Stimulated activated CD4-positive, alpha-beta T cell treated with anti-CD3 and anti-CD28 coated beads, Interleukin-12 subunit alpha, Interleukin-12 subunit beta, amount 100 ng/mL, for 24 hours (primary cell): Measurements from ENCODE around the gene TEKT4.
A peak's percentile ranks its signal among the peaks of the same experiment; 100 is the strongest.
"Not testable (repeated sequence)": the region's sequence is repeated elsewhere in the genome, so short reads cannot be mapped to it uniquely, and the experiment has no call there.

Experiments
- DNase-seq, 2 experiments: peaks; one replicate each; pipeline ENCODE4 v3.0.0-alpha.2; 2020; ENCODE audit warnings: low read depth in 2 of 2

The TEKT4 gene, protein sequence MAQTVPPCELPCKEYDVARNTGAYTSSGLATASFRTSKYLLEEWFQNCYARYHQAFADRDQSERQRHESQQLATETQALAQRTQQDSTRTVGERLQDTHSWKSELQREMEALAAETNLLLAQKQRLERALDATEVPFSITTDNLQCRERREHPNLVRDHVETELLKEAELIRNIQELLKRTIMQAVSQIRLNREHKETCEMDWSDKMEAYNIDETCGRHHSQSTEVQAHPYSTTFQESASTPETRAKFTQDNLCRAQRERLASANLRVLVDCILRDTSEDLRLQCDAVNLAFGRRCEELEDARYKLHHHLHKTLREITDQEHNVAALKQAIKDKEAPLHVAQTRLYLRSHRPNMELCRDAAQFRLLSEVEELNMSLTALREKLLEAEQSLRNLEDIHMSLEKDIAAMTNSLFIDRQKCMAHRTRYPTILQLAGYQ

DNA sequence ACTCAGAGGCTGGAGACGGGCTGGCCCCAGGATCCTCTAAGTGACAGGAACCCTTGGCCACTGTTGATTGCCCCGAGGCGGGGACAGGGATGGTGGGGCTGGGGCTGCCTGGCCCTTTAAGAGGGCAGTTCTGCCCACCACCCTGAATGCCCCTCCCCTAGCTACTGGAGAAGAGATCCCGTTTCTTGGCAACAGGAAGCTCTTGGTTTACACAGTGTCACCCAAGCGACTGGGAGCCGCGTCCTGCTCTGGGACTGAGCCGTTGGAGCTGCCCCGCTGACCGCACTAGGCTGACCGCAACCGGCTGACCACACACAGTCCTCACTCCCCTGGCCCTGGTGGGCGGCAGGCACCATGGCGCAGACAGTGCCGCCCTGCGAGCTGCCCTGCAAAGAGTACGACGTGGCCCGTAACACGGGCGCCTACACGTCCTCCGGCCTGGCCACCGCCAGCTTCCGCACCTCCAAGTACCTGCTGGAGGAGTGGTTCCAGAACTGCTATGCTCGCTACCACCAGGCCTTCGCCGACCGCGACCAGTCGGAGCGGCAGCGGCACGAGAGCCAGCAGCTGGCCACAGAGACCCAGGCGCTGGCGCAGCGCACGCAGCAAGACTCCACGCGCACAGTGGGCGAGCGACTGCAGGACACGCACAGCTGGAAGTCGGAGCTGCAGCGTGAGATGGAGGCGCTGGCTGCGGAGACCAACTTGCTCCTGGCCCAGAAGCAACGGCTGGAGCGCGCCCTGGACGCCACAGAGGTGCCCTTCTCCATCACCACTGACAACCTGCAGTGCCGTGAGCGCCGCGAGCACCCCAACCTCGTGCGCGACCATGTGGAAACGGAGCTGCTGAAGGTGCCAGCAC, at the start of gene TEKT4:
Gene TEKT4, plus strand, starts transcription at position 205 of the 862 bp plus-strand sequence. Its CDS starts 150 bp downstream, at position 355.
- DNase-seq = no peak

DNA sequence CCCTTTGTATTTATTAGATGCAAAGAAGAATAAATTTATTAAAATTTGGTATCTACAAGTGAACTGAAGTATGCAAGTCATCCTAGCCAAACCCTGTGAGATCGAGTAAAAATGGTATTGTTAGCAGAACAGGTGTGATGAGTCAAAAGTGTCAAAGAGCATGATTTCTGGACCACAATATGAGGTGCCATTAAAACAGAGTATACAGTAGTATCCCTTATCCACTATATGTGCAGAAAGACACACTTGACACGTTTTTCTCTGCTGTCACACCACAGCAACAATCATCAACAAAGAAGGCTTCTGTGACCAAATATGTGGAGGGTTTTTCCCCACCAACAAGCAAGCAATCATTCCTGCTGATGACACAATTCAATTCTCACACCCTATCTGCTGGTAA, 32.0 kb upstream of the TEKT4 start:
- not testable (repeated sequence) for DNase-seq

DNA sequence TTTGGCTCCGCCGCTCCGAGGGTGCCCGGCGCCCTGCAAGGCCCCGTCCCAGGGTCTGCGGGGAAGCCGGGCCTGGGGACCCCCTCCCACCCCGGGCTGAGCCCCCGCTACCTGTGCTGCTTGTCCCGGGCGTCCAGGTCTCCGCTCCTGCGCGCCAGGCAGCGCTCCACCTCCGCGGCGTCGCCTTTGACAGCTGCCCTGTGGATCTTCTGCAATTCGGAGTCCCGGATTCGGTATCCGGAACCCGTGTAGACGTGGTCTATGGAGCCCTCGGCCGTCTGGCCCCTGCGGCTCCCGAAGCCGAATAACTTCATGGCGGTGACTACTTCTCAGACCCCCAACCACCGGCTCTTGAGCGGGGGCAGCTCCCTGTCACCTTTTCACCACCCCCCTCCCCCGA, 14.4 kb upstream of the TEKT4 start:
- not testable (repeated sequence) for DNase-seq

DNA sequence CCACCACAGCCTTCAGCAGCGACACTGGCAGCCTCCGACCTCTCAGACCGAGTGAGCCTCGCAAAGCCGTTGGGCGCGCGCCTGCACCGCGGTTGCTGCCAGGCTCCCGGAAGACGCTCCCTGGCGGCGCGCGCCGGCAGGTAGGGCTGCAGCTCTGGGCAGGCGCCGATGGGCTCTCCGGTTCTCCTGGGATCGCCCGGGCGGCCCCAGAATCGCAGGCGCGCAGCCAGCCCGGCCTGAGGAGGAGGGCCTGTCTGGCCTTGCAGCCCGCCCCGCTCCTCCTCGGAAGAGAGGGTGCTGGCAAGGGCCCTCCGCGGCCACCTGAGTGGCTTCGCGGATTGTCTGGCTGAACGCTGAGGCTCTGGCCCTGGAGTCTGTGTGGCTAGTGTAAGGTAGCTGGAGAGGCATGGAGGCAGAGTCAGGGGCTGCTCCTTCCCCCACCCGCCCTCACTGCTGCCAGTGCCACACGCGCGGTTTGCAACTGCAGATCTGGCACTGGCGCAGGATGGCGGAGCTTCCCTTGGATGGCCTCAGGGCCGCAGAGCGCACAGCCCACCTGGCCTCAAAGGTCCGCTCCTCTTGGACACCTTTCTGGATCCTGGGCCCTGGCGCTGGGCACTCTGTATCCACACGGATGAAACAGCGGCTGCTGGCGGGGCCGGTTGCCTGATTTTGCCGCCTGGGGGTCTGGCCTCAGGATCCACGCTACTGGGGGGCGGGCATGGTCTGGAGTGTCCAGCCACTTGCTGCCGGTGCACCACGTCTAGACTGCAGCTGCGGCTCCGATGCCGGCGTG, 13.7 kb upstream of the TEKT4 start:
- not testable (repeated sequence) for DNase-seq

DNA sequence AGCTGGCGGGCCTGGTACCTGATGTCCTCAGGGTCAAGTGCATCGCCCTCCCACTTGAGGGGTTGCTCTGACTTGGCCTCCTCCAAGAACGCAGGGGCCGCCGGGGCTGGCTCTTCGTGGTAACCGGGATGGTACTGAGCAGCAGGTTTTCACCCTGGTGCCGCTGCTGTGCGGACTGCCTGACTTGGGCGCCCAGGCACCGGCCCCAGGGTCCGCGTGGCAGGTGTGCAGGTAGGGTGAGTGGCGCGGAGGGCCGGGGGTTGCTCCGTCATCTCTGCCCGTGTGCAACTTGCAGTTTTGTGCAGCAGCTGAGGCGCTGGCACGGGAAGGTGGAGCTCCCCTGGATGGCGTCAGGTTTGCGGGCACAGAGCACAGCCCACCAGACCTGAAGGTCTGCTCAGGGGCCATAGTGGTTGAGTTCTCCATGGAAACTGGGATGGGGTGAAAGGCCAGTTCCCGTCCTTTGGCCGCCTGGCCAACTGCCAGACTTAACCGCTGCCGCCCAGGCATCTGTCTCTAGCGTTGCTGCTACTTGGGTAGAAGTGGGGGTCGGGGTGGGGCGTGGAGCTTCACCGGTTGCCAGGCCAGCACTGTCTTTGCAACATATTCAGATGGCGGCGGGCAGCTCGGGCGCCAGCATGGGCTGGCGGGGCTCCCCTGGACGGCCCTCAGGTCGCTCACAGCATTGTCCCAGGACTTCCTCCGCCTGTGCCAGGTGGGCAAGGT, 12.9 kb upstream of the TEKT4 start:
- not testable (repeated sequence) for DNase-seq

DNA sequence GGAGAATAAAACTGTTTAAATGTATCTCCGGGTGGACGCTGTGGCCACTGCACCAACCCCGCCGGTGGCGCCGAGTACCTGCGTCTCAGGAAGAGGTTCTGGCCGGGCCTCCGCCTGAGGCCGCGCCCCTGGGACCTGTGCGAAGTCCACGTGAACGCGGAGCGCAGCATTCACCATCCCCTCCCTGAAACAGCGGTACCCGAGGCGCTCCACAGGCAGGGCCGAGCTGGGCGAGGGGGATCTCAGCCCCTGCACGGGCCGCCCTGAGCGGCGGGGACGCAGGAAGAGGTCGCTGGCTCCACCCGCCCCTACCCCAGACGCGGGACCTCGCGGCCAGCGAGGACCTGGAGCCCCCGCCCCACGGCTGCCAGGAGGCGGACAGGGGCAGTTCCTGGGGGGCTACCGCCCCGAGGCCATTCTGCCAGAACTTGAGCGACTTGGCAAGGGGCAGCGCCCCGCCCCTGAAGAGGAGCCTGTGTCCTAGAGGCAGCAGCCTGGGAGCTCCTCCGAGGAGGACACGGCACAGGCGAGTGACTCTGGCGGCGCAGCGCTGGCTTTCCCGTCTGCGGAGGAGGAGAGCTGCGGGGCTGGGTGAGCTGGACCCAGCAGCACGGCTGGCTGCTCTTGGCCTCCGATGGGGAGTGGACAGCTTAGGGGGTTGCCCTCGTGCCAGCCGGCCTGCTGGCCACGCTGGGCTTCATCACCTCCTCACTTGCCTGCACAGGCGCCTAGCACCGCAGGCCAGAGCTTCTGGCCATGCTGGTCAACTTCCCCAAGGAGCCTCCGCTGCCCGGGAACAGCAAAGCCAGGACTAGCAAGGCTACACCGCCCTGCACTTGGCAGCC, 9.7 kb upstream of the TEKT4 start:
- DNase-seq = no peak

DNA sequence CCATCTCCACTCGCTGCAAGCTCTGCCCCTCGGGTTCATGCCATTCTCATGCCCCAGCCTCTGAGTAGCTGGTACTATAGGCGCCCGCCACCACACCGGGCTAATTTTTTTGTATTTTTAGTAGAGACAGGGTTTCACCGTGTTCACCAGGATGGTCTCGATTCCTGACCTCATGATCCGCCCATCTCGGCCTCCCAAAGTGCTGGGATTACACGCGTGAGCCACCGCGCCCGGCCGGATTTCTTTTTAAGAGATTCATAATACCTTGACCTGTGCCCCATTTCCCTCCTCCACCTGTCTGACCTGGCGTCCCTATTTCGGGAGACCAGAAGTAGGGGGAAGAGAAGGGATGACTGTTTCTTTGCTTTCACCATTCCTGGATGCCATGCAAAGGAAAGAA, 8.3 kb upstream of the TEKT4 start:
- not testable (repeated sequence) for DNase-seq

DNA sequence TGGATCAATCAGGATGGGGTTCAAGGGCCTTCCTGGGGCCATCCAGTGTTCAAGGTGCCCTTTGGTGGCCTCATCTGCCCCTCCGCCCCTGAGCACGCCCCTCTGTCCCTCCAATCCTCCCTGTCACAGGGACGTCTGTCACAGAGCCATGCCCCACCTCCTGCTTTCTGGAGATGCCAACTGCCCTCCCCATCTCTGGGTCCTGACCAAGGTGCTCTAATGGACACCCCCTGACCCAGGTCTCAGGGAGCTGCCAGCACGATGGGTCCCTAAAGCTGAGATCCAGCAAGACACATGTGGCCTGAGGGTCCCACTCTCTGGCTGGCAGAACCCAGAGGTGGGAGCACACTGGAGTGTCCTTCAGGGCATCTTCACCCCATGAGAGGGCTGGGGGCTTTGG, 2.1 kb upstream of the TEKT4 start:
- DNase-seq = no peak

DNA sequence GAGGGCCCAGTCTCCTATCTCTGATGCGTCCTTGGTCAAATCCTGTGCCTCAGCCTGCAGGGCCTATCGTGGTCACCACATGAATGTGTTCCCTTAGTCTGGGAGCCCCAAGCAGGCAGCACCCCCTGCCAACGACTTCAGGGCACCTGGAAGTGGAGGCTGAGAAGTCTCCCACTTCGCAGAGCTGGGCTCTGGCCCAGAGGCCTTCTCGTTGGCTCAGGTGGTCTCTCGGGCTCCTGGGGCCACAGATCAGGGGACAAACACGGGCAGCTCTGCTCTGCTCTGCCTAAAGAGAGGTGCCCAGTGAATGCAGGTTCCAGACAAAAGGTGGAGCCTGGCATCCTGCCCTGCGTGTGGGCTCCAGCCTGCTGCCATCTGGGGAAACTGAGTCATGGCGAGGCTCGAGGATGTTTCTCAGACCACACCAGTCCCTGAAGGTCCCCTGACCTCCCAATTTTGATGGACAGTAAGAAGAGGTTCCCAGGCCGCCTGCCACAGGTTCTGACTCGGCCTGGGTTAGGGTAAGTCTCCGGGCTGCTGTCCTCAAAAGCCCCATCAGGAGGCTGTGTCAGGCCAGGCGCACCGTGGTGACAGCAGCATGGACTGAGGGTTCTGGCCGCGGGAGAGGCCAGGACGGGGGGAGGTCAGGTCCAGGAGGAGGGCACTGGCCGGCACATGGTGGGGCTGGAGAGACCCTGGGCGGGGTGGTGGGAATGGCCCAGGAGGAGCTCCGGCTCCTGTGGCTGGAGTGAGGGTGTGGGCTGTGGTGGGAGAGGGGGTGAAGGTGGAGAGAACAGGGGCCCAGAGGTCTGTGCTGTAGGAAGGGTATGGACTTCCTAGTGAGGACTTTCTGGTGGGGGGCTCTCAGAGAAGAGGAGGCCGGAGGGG, 1.4 kb upstream of the TEKT4 start:
- DNase-seq = no peak

DNA sequence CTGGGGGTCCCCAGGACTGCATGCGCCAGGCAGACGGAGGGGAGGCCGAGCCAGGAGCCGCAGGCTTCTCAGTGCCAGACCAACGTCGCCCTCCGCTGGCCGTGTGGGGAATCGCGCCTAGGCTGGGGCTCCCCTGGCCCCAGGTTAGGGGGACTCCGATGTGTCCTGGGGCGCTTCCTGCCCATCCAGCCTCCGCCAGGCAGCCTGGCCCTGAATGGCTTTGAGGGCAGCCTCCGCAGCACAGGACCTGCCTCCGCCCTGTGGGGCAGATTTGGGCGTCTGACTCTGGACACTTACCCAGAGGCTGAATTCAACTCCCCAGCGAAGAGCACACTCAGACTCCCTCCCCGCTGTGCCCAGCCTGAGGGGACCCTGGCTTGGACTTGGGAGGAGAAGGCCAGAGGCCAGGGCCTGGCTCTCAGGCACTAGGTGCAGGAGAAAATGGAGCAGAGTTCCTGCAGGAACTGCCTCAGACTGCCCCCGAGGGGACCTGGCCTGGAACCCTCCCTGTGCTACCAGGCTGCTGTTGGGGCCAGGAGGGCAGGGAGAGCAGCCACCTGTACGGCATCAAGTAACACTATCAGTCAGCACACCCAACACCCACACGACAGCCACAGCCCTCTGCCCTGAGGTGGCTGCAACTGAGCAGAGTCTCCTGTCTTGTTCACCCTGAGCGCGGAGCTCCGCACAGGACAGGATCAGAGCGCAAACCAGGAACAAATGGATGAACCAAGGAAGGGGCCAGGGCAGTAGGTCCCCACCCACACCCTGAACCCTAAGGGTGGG, 597 bp upstream of the TEKT4 start:
- peak in 1 of 2 experiments; percentile 22 for DNase-seq

DNA sequence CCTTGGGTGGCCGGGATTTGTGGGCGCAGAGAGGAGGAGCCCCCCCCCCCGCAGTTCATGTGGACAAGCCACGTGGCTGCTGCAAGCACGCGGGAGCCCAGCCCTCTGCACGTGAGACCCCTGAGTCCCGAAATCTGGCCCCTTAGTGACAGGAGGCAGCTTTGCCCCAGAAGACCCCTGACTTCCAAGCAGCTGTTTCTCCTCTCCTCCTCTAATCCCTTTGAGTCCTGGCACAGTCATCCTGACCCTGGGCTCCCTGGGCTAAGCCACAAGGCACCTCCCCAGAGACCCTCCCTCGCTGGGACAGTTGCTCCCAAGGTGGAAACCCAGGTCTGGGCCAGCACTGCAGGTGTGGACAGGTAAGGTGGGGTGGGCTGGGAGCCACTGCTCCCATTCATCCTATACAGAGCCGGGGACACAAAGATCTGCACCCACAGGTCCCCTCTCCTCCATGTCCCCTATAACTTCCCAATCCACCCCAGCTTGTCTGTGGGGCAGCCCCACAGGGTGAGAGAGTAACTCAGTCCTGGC, 923 bp downstream of the TEKT4 start:
- no peak for DNase-seq

DNA sequence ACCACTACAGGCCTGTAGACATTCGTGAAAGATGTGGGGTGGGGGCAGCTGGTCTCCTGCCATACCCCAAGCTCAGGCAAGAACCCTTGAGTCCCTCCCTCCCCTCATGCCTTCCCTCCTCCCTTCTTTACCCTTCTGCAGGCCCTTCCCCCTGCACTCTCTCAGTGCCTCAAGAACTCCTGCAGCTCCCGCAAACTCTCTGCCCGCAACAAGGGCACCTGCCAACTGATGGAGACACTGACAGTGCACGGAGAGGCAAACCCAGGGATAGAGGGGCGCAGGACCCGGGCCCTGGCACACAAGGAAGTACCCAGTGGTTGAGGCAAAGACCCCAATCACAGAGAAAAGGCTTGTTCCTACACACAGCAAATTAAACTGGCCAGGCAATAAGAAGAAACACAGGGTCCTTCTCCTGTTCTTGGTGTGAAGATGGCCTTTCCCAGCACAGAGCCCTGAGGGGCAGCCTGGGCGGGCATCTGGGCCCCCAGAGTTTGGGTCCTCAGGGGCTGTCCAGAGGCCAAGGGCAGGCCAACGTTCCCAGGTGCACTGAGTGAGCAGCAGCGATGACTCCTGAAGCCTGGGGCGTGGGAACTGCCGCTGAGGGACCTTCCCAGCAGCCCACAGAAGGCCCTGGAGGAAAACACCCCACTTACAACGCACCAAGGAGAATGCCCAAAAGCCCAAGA, 1.6 kb downstream of the TEKT4 start:
- no peak for DNase-seq

DNA sequence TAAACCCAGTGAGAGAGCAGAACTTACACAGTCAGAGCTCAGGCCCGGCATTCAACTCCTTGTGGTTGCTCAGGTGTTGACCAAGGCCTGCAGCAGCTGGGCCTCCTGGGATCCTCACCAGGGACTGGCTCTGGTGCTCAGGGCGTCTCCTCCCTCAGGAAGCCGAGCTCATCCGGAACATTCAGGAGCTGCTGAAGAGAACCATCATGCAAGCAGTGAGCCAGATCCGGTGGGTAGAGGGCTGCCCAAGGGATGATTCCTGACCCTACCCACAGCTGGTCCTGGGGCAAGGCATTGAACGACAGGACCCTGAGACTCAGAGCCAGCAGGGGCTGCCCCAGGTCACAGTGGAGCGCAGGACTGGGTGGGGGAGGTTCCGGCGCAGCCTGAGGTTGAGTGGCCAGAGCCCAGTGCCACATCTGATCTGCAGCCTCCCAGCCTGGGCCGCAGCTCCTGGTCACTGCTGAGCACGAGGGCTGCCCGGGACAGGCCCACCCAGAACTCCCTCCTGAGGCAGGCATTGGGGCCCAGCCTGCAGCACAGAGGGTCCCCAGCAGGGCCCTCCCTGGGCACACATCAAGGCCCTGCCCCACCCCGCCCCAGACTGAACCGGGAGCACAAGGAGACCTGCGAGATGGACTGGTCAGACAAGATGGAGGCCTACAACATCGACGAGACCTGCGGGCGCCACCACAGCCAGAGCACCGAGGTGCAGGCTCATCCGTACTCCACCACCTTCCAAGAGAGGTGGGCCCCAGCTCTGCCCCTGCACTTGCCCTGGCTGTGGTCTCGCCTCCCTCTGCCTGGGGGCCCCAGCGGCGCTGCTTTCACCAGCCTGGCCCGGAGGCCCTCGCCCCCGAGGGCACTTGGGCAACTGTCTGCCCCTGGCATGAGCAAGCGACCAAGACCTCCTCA, 2.4 kb downstream of the TEKT4 start:
- no peak for DNase-seq

DNA sequence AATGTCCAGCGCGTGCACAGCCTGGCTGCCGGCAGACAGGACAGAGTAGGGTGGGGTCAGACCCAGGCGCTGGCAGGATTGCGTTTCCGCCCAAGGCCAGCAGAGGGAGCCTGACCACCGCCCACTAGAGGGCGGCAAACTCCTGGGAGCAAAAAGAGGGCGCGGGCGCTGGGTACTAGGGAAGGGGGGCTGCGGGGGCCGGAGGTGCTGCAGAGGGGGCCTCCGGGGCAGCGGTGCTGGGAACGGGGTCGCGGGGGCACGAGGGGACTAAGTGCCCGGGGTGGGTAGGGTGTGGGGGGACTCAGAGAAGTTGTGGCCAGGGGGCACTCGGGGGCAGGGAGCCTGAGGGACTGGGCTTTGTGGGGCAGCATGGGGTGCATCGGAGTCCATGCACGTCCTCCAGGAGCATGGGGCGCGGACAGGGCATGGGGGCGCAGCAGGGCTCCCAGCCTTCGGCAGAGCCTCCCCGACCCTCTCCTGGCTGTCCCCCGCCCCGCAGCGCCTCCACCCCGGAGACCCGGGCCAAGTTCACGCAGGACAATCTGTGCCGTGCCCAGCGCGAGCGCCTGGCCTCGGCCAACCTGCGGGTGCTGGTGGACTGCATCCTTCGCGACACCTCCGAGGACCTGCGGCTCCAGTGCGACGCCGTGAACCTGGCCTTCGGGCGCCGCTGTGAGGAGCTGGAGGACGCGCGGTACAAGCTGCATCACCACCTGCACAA, 3.2 kb downstream of the TEKT4 start:
- peak; percentile 38 to 67 for DNase-seq

DNA sequence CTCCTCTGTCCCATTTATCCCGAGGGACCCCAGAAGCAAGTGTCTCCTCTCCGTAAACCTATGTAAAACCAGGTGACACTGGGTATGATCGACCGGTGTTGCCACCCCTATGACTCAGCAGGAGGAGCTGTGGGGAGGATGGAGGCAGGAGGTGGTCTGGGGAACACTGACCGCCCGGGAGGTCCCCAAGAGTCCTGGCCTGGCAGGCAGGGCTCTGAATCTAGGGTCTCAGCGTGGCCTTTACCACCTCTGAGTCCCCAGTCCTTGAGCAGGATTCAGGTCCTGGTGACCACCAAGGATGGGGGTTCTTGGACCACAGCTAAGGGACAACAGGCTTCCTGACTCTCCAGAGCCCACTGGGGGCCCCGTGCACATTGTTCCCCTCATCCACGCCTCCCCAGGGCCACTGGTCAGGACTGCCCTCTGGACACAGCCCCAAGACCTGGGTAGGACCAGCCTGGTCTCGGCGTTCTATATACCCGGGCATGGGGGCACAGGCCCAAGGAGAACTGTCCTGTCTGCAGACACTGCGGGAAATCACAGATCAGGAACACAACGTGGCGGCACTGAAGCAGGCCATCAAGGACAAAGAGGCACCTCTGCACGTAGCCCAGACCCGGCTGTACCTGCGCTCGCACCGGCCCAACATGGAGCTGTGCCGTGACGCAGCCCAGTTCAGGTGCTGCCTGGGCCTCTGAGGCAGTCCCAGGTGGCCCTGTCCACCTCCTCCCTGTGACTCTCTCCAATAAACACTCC, 4.0 kb downstream of the TEKT4 start:
- no peak for DNase-seq
